H9 (cell line): ENCODE data around the gene NDE1. TPM values are rescaled to one million over a fixed set of nuclear protein-coding genes. Genes with fewer than 3 reads are reported as not detected.
A peak's percentile ranks its signal among the peaks of the same experiment; 100 is the strongest.

Experiments
- DNase-seq: peaks from one replicate; pipeline ENCODE4 v3.0.0-alpha.2; 2017
- H2AFZ ChIP-seq: one replicate; pipeline ENCODE4 v1.6.1; 2013; ENCODE audit warnings: mild to moderate bottlenecking, low read length, control low read depth, moderate library complexity
- H2AK5ac ChIP-seq: 2 replicates; pipeline ENCODE4 v1.6.1; 2013; ENCODE audit warnings: low read length, control low read depth, mixed read lengths; ENCODE audit not compliant: insufficient read length
- H2BK120ac ChIP-seq: one replicate; pipeline ENCODE4 v1.6.1; 2013; ENCODE audit warnings: low read depth, mild to moderate bottlenecking, low read length, control low read depth, inconsistent platforms; ENCODE audit not compliant: poor library complexity, severe bottlenecking
- H2BK12ac ChIP-seq: 2 replicates; pipeline ENCODE4 v1.6.1; 2013; ENCODE audit warnings: low read length, control low read depth, mixed read lengths, low read depth; ENCODE audit not compliant: insufficient read length
- H2BK15ac ChIP-seq: 2 replicates; pipeline ENCODE4 v1.6.1; 2013; ENCODE audit warnings: low read depth, low read length, control low read depth
- H2BK20ac ChIP-seq: one replicate; pipeline ENCODE4 v1.6.1; 2013; ENCODE audit warnings: low read depth, mild to moderate bottlenecking, low read length, control low read depth, inconsistent platforms; ENCODE audit not compliant: poor library complexity, severe bottlenecking
- H2BK5ac ChIP-seq: 2 replicates; pipeline ENCODE4 v1.6.1; 2013; ENCODE audit warnings: low read length, control low read depth, mixed read lengths; ENCODE audit not compliant: insufficient read length
- H3K14ac ChIP-seq: 2 replicates; pipeline ENCODE4 v1.6.1; 2013; ENCODE audit warnings: low read length, control low read depth; ENCODE audit not compliant: insufficient read depth
- H3K18ac ChIP-seq: 2 replicates; pipeline ENCODE4 v1.6.1; 2013; ENCODE audit warnings: low read depth, mild to moderate bottlenecking, mixed read lengths, low read length, control low read depth; ENCODE audit not compliant: insufficient read length
- H3K23ac ChIP-seq: 2 replicates; pipeline ENCODE4 v1.6.1; 2013; ENCODE audit warnings: low read length, control low read depth, mixed read lengths, low read depth; ENCODE audit not compliant: insufficient read length
- H3K23me2 ChIP-seq: 2 replicates; pipeline ENCODE4 v1.6.1; 2013; ENCODE audit warnings: low read depth, mild to moderate bottlenecking, mixed read lengths, low read length, control low read depth; ENCODE audit not compliant: insufficient read length, poor library complexity, severe bottlenecking
- H3K27ac ChIP-seq: 2 replicates; pipeline ENCODE4 v1.5.1; 2013; ENCODE audit warnings: low read length, control low read depth, mixed read lengths, low read depth; ENCODE audit not compliant: insufficient read length
- H3K27me3 ChIP-seq: 2 replicates; pipeline ENCODE4 v1.6.1; 2013; ENCODE audit warnings: low read length, control low read depth, inconsistent platforms; ENCODE audit not compliant: insufficient read depth
- H3K4ac ChIP-seq: 2 replicates; pipeline ENCODE4 v1.6.1; 2013; ENCODE audit warnings: low read depth, mild to moderate bottlenecking, control low read depth, inconsistent platforms, low read length, moderate library complexity
- H3K4me1 ChIP-seq: 2 replicates; pipeline ENCODE4 v1.6.1; 2013; ENCODE audit warnings: low read length, control low read depth, inconsistent platforms; ENCODE audit not compliant: insufficient read depth
- H3K4me2 ChIP-seq: 2 replicates; pipeline ENCODE4 v1.6.1; 2013; ENCODE audit warnings: low read length, control low read depth, mixed read lengths; ENCODE audit not compliant: insufficient read length, insufficient read depth
- H3K56ac ChIP-seq: 2 replicates; pipeline ENCODE4 v1.6.1; 2013; ENCODE audit warnings: low read depth, mild to moderate bottlenecking, mixed read lengths, low read length, control low read depth; ENCODE audit not compliant: insufficient read length
- H3K79me1 ChIP-seq: 2 replicates; pipeline ENCODE4 v1.6.1; 2013; ENCODE audit warnings: low read depth, mild to moderate bottlenecking, moderate library complexity, low read length, control low read depth, inconsistent platforms; ENCODE audit not compliant: insufficient read depth, poor library complexity, severe bottlenecking
- H3K79me2 ChIP-seq: 2 replicates; pipeline ENCODE4 v1.6.1; 2013; ENCODE audit warnings: low read length, control low read depth, inconsistent platforms; ENCODE audit not compliant: insufficient read depth
- H3K9ac ChIP-seq: 2 replicates; pipeline ENCODE4 v1.6.1; 2013; ENCODE audit warnings: low read length, control low read depth, mixed read lengths; ENCODE audit not compliant: insufficient read length; ENCODE audit errors: extremely low read depth
- H3K9me3 ChIP-seq: one replicate; pipeline ENCODE4 v1.6.1; 2013; ENCODE audit warnings: low read depth, low read length, inconsistent platforms; ENCODE audit not compliant: control insufficient read depth
- H3T11ph ChIP-seq: one replicate; pipeline ENCODE4 v1.6.1; 2013; ENCODE audit warnings: mild to moderate bottlenecking, low read length, control low read depth, inconsistent platforms
- H4K20me1 ChIP-seq: one replicate; pipeline ENCODE4 v1.6.1; 2013; ENCODE audit not compliant: control insufficient read depth, insufficient read length, insufficient read depth
- H4K5ac ChIP-seq: 2 replicates; pipeline ENCODE4 v1.6.1; 2013; ENCODE audit warnings: low read depth, mild to moderate bottlenecking, mixed read lengths, low read length, control low read depth; ENCODE audit not compliant: insufficient read length
- H4K8ac ChIP-seq: replicated peaks from 2 replicates; pipeline ENCODE4 v1.6.1; 2013; ENCODE audit warnings: low read length, control low read depth, mixed read lengths, low read depth; ENCODE audit not compliant: insufficient read length
- H4K91ac ChIP-seq: 2 replicates; pipeline ENCODE4 v1.6.1; 2013; ENCODE audit warnings: low read depth, mild to moderate bottlenecking, moderate library complexity, mixed read lengths, low read length, control low read depth; ENCODE audit not compliant: insufficient read length
- H3K27ac Mint-ChIP-seq, 3 experiments: 2 replicates in 2 of 3; 3 replicates in 1 of 3; pipeline ENCODE4 v1.8.0; 2020 to 2021; ENCODE audit warnings: mixed read lengths in 3 of 3, mild to moderate bottlenecking in 1 of 3, moderate library complexity in 1 of 3
- H3K27me3 Mint-ChIP-seq: 2 replicates; pipeline ENCODE4 v1.8.0; 2021; ENCODE audit warnings: low read depth, mild to moderate bottlenecking, moderate library complexity, mixed read lengths
- H3K36me3 Mint-ChIP-seq, 3 experiments: 2 replicates in 2 of 3; 3 replicates in 1 of 3; pipeline ENCODE4 v1.8.0; 2020 to 2021; ENCODE audit warnings: low read depth in 3 of 3, mixed read lengths in 3 of 3; ENCODE audit not compliant: insufficient read depth in 1 of 3
- H3K4me1 Mint-ChIP-seq, 2 experiments: 2 replicates each; pipeline ENCODE4 v1.8.0; 2020; ENCODE audit warnings: mixed read lengths in 2 of 2
- H3K4me3 Mint-ChIP-seq, 2 experiments: 2 replicates in 1 of 2; 3 replicates in 1 of 2; pipeline ENCODE4 v1.8.0; 2020 to 2021; ENCODE audit warnings: mild to moderate bottlenecking in 2 of 2, mixed read lengths in 2 of 2, moderate library complexity in 1 of 2
- H3K9me3 Mint-ChIP-seq, 2 experiments: 2 replicates in 1 of 2; 3 replicates in 1 of 2; pipeline ENCODE4 v1.8.0; 2020; ENCODE audit warnings: mild to moderate bottlenecking in 2 of 2, mixed read lengths in 2 of 2, moderate library complexity in 1 of 2
- CTCF ChIP-seq: fragments of 200-600 bp; sonication (generic); conservative IDR thresholded peaks from 3 replicates; pipeline ENCODE4 v1.8.0; 2021; ENCODE audit warnings: antibody characterized with exemption, mild to moderate bottlenecking
- WGBS: extraction: QIAGEN DNeasy Blood & Tissue Kit; methylation state at CpG from one replicate; pipeline ENCODE4 v1.1.7; 2013; ENCODE audit warnings: missing lambda C conversion rate, low lambda C conversion rate, mixed read lengths; ENCODE audit not compliant: insufficient read length; ENCODE audit errors: extremely low coverage; 5-methylcytosine and 5-hydroxymethylcytosine counted together
- total RNA-seq: library from RNA; stranded (reverse); gene quantifications from 2 replicates; pipeline ENCODE4 v1.2.1, GENCODE V29; 2021

Gene NDE1
- total RNA-seq, 1 experiment from 2014 or later: 49.6 TPM

- Mint-ChIP-seq H3K27me3 (no peaks in the 10 kb centered on the region), H3K4me1 (peaks cover 14 to 17% of the 10 kb centered on the region in 2 experiments), H3K36me3 (peaks cover 0 to 2% (median 0%) of the 10 kb centered on the region in 3 experiments; a peak in 3 of 7 replicates), H3K4me3 (no peak overlapping the region), H3K27ac (no peak overlapping the region), H3K9me3 (0 out of 5 replicates have a peak, but pooled peaks cover 0 to 2% of the 10 kb centered on the region in 2 experiments)
- Histone ChIP-seq H3K56ac (no peak overlapping the region), H2BK120ac (no peak overlapping the region), H3K14ac (no peak overlapping the region), H3K18ac (no peak overlapping the region), H3K79me2 (no peaks in the 10 kb centered on the region), H3K4me1 (no peaks in the 10 kb centered on the region), H4K91ac (no peak overlapping the region), H3K27ac (no peak overlapping the region), H2BK5ac (no peak overlapping the region), H3T11ph (no peak overlapping the region), H3K79me1 (peaks cover 3% of the 10 kb centered on the region), H3K4ac (no peak overlapping the region), H3K9ac (no peak overlapping the region), H3K23ac (no peak overlapping the region), H2AK5ac (peak overlapping the region; percentile 30), H4K20me1 (peaks cover 2% of the 10 kb centered on the region), H4K5ac (no peak overlapping the region), H2BK12ac (no peak overlapping the region), H3K27me3 (no peaks in the 10 kb centered on the region), H2BK20ac (no peak overlapping the region), H2AFZ (no peak overlapping the region), H4K8ac (no peak overlapping the region), H2BK15ac (no peak overlapping the region), H3K23me2 (peaks cover 9% of the 10 kb centered on the region), H3K4me2 (no peak overlapping the region), H3K9me3 (no peaks in the 10 kb centered on the region)
- WGBS: no CpG with 5 or more reads among the region's 7 CpGs
- TF ChIP-seq CTCF: no peak
- no peak for DNase-seq
Measured at GRCh38 chr16:15647294-15648014, 2.6 kb upstream of the NDE1 start.
